G401 (cell line): Measurements from ENCODE around the gene MOGAT2. TPM values are rescaled to one million over a fixed set of nuclear protein-coding genes. Genes with fewer than 3 reads are reported as not detected.

ENCODE experiments used
- DNase-seq: peaks from one replicate; pipeline ENCODE4 v3.0.0-alpha.2; 2015; ENCODE audit warnings: low spot score
- in situ Hi-C: cut with HindIII; loops from 2 replicates; pipeline ENCODE4 v1.10.0; 2016; ENCODE audit warnings: low sequenced_read_pairs, mixed read lengths
- total RNA-seq: library from RNA; depleted of rRNA; stranded (reverse); fragments of >200 nt; shearing (Covaris generic); gene quantifications from 2 replicates; pipeline ENCODE4 v1.2.3, GENCODE V29; 2014; rRNA removed

The MOGAT2 gene
- total RNA-seq, 1 experiment from 2014 or later, result not detected

GRCh38 chr11:75773595-75774353 is 56.1 kb downstream of the MOGAT2 start:
- in situ Hi-C loops, result no loop called here
- DNase-seq, result no peak

DNA sequence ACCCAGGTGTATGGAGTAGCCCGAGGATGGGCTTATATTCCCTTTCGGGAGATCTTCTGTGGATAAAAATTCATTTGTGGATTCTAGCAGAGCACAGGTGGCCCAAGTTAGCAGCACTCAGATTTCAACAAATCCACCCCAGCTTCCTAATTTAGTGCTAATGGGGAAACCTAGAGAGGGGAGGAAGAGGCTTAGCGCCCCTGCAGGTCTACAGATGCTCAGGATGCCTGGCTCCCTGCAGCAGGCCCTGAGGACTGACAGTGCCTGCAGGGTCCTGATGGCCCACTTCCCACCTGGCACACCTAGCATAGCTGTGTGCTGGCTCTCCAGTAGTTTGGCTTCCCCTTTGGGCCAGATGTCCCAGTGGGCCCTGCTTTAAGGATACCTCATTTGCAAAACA is 57.4 kb downstream of the MOGAT2 start:
- in situ Hi-C loops, result no loop called here
- no peak for DNase-seq

DNA sequence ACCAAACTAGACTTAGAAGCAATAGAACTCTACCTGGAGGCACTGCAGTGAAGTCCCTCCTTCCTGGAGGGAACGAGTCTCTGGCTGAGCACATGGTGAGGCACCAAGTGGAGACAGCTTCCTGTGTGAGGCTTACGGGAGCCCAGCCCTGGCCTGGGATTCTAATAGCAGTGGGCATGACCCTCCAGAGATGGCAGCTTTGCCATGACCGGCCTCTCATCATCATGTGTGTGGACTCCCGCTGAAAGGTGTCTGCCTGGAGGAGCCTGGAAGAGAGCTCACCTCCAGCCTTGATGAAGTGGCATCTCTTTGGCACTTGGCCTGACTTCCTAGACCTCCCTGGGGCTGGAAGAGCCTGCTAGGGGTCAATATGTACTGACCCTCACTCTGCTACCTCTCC is 58.9 kb downstream of the MOGAT2 start:
- DNase-seq, result no peak
- in situ Hi-C loops, result no loop called here

DNA sequence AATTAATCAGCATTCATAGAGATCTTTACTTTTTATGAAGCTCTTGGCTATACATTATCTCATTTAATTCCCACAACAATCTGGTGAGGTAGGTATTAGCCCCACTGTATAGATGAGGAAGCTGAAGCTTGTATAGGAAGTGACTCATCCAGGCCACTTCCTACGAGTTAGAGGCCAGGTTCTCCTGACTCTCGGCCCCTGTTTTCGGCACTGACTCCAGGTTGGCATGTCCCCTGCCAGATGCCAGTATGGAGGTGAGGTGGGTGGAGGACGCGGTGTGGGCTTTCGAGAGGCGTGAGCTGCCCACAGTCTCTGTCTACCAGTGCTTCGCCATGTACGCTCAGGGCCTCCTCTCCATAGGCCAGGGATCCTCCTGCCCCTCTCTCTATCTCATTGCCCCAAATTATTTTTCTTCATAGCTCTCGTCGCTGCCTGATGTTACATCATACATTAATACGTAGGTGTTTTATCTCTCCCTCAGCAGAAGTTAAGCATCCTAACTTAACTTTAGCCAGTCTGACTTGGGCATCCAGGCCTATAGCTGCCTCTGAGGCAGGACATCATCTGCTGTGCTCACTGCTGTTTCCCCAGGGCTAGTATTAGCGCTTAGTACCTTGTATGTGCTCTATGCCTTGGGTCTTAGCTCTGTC is 59.9 kb downstream of the MOGAT2 start:
- DNase-seq, result no peak
- in situ Hi-C loops, result no loop called here

GRCh38 chr11:75778962-75779361 is 61.3 kb downstream of the MOGAT2 start:
- no peak for DNase-seq
- in situ Hi-C loops, result no loop called here

GRCh38 chr11:75779960-75780359 is 62.3 kb downstream of the MOGAT2 start:
- in situ Hi-C loops, result no loop called here
- DNase-seq, result no peak

GRCh38 chr11:75780888-75781287 is 63.2 kb downstream of the MOGAT2 start:
- in situ Hi-C loops, result no loop called here
- DNase-seq, result no peak

DNA sequence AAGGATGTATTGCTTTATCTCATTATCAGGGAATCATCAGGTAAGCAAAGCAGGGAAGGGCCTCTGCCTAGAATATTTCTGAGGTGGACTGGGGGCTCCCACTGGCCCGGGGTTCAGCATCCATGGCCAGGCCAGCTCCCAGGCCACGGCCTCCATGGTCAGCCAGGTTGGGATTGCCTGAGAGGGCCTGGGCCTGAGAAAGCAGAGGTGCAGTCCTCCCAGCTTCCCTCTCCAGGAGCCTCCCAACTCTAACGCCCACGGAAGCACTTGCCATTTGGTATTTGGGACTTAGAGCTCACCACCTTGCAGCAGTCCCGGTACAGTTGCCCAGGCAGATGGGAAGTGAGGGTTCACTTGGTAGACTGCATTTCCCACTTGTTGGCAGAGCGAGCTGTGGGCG is 63.7 kb downstream of the MOGAT2 start:
- no peak for DNase-seq
- in situ Hi-C loops, result no loop called here

DNA sequence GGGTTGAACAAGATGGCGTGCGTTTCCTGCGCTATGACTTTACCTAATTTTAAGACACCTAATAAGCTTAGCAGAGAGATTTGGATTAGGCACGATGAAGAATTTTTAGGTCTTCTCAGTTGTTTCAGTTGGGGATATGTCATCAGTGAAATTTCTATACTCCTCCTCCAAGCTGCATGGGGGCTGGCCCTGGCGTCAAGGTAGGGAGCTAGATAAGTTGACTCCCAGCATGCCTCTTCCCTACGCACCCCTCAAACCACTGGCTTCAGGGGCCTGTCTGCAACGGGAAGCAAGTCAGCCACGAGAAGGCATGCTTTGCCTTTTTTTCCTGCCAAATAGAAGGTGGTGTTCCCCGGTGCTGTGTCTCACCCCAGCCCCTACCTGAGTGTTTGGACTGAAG is 64.2 kb downstream of the MOGAT2 start:
- no peak for DNase-seq
- in situ Hi-C loops, result no loop called here

Other genes with a start within 250 kb of the MOGAT2 start
- 4.6 and 10.8 TPM in 2 replicates for gene GDPD5, start 191.9 kb upstream of the MOGAT2 start, total RNA-seq
- 721 and 818 TPM in 2 replicates for gene SERPINH1, start 155.6 kb upstream of the MOGAT2 start, total RNA-seq
- gene MAP6, start 48.8 kb upstream of the MOGAT2 start, total RNA-seq, result 1.6 TPM in 1 of 2 replicates, not detected in the other
- 94.6 and 105 TPM in 2 replicates for gene DGAT2, start 50.9 kb downstream of the MOGAT2 start, total RNA-seq
- gene UVRAG, start 97.4 kb downstream of the MOGAT2 start, total RNA-seq, result 10.1 and 12.3 TPM in 2 replicates